A204.1 (cell line): Measurements from ENCODE around the gene CCDC150.
"Not testable (repeated sequence)": the region's sequence is repeated elsewhere in the genome, so short reads cannot be mapped to it uniquely, and the experiment has no call there.

Source experiments
- FAIRE-seq: peaks from 2 replicates; lab custom pipeline; 2012; peaks lifted over from hg19 to GRCh38; lab: Jason Lieb, UNC

Gene CCDC150

DNA sequence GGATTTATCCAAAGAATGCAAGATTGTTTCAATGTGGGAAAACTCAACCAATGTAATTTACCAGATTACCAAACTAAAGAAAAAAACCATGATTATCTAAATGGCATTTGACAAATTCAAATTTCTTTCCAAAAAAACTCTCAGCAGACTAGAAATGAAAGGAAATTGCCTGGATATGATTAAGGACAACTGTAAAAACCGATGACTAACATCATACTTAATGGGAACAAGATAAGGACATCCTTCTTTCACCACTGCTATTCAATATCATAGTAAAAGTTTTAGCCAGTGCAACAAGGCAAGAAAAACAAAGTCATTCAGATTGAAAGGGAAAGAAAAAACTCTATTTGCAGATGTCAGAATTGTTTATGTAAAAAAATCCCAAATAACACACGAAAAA lies 4.4 kb upstream of the CCDC150 start:
- FAIRE-seq, result no peak

DNA sequence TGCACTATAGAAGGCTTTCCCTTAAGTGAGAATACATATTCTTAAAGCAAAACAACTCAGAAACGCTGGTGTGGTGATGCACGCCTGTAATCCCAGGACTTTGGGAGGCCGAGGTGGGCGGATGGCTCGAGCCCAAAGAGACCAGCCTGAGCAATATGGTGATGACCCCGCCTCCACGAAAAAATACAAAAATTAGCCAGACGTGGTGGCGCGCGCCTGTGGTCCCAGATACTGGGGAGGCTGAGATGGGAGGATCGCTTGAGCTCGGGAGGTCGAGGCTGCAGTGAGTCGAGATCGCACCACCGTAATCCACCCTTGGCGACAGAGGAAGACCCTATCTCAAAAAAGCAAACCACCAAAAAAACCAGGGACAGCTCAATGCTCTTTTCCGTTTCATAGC lies 750 bp upstream of the CCDC150 start:
- no peak for FAIRE-seq

- FAIRE-seq, result no peak
Measured at GRCh38 chr2:196640031-196640548, 575 bp downstream of the CCDC150 start.

DNA sequence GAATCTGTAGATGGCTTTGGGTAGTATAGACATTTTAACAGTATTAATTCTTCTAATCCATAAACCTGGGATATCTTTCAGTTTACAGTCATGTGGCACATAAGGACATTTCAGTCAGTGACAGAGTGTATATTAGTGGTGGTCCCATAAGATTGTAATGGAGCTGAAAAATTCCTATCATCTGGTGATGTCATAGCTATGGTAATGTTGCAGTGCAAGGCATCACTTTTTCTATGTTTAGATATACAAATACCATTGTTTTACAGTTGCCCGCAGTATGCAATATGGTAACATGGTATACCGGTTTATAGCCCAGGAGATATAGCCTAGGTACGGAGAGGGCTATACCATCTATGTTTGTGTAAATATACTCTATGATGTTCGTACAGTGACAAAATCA lies 9.7 kb downstream of the CCDC150 start:
- no peak for FAIRE-seq

- no peak for FAIRE-seq
Measured at GRCh38 chr2:196651387-196652094, 12.0 kb downstream of the CCDC150 start.

DNA sequence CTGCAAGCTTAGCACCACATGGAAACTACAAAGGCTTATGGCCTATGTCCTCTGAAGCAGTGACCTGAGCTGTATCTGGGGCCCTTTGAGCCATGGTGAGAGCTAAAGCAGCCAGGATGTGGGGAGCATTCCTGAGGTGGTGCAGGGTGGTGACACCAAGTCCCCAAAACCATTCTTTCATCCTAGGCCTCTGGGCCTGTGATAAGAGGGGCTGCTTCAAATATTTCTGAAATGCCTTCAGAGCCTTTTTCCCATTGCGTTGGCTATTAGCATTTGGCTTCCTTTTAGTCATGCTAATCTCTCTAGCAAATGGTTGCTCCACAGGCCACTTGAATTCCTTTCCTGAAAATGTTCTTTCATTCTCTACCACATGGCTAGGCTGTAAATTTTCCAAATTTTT lies 13.4 kb downstream of the CCDC150 start:
- no peak for FAIRE-seq

GRCh38 chr2:196653843-196654242 lies 14.3 kb downstream of the CCDC150 start:
- no peak for FAIRE-seq

DNA sequence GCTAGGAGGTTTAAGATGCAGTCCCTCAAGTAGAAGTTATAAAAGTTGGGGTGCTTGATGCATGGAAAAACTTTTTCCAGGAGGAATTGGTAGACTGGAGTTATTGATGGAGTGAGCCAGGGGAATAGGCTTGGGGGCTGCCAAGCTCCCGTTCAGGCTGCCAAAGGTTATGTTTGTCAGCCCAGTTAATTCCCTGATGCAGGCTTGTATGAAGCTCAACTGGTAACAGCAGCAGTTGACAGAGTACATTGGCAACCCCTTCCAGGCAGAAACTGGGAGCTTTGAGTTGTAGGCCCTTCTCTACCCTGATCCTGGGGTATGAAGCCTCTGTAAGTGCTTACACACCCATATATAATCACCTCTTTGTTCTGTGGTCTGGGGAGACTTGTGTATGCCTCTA lies 16.2 kb downstream of the CCDC150 start:
- FAIRE-seq, result no peak

- FAIRE-seq, result no peak
Measured at GRCh38 chr2:196657333-196657732, 17.8 kb downstream of the CCDC150 start.

- FAIRE-seq, result no peak
Measured at GRCh38 chr2:196659844-196660243, 20.3 kb downstream of the CCDC150 start.

GRCh38 chr2:196660244-196660643 lies 20.7 kb downstream of the CCDC150 start:
- no peak for FAIRE-seq

DNA sequence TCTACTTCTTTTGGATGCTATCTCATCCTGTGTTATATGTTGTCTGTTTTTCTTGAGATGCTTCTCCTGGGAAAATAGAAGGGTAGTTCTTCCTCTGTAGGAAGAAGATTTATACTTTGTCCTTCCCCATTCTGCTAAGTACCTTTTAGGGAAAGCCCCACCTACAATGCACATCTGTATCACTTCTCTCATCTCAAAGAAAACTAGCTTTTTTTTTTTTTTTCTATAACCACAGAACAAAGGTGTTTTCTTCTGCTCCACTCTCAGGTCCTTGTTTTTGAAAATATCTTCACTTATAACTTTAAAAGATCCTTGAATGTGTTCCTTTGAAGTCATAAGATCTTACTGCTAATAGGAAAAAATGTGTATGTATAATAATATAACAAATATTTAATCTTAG lies 30.8 kb downstream of the CCDC150 start:
- FAIRE-seq, result no peak

- no peak for FAIRE-seq
Measured at GRCh38 chr2:196675963-196676362, 36.4 kb downstream of the CCDC150 start.

DNA sequence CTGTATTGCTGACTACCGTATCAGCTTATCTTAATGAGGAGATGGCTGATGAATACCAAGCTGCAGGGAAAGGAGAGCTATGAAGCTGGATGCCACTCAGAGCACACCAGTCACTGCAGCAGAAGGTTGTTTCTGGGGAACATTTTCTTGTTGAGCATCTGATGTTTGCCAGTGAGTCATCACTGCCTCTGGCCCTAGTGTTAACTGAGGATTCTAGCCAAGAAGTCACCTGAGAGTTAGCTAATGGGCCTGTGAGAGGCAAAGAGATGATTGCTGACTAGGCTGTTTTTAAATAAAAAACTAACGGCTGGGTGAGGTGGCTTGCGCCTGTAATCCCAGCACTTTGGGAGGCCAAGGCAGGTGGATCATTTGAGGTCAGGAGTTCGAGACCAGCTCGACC lies 37.9 kb downstream of the CCDC150 start:
- FAIRE-seq, result no peak

DNA sequence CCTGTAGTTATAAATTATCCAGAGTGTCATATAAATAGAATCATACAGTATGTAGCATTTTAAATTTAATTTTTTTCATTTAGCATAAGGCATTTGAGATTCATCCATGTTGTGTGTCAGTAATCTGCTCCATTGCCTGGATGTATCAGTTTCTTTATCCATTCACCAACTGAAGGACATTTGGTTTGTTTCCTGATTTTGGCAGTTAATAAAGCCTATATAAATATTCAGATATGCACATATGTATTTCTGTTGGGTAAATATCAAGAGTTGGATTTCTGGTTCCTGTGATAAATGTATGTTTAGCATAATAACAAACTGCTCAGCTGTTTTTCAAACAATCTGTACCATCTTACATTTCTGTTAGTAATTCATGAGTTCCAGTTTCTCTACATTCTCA lies 39.9 kb downstream of the CCDC150 start:
- FAIRE-seq, result no peak

GRCh38 chr2:196681510-196681909 lies 42.0 kb downstream of the CCDC150 start:
- FAIRE-seq, result no peak

GRCh38 chr2:196685792-196686191 lies 46.3 kb downstream of the CCDC150 start:
- no peak for FAIRE-seq

GRCh38 chr2:196686737-196687136 lies 47.2 kb downstream of the CCDC150 start:
- FAIRE-seq, result not testable (repeated sequence)

DNA sequence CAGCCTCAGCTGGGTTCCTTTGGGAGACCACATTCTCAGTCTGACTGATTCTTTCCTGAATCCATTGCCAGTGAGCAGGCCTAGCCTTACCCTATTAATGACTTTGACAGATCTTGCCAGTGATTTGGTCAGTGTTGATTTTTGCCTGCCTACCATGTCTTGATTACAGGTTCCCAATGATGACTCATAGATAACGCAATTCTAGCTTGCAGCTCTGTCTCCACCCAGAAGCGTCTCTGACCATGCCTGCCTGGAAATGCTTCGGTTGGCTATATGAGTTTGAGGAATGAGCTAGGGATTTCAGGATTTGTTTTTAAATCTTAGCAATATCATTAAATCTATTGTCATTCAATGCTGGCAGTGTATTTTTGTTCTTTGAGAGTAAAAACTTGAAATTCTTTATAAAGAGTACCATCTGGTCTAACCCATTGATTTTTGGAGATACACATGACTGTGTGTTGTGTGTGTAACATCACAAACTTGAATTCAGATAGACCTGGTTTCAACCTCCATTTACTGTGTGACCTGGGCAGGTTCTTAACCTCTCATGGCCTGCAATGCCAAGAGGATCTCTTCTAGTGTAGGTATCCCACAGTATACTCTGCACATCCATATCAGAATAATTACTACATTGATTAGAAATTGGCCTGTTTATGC lies 57.0 kb downstream of the CCDC150 start:
- no peak for FAIRE-seq

- no peak for FAIRE-seq
Measured at GRCh38 chr2:196697825-196698224, 58.3 kb downstream of the CCDC150 start.

DNA sequence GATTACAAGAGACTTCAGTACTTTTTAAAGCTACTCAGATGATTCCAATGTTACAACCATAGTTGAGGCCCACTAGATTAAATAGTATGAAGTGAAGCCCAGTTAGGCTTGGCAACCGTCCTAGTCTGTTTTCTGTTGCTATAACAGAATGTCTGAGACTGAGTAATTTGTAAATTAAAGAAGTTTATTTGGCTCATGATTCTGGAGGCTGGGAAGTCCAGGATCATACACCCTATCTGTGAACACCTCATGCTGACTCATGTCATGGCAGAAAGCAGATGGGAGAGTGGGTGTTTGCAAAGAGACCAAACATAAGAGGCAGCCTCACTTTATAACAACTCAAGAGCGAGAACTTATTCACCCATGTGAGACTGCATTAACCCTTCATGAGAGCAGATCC lies 63.1 kb downstream of the CCDC150 start:
- FAIRE-seq, result no peak

DNA sequence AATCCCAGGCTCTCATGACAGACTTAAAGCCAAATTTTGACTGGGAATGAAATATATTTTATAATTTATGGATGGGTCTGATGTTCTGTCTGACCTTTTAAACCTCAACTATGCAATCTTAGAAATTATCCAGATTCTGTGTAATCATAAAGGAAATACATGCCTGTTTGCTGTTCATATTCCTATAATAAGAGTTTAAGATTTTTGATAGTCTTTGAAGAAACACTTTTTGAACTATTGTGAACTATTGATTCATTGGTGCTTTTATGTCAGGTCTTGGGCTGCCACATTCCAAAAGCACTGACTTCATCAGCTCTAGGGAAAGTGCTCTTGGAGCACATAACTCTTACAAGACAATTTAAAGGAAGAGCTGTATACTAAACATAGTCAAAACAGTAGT lies 64.2 kb downstream of the CCDC150 start:
- no peak for FAIRE-seq

GRCh38 chr2:196710056-196710455 lies 70.5 kb downstream of the CCDC150 start:
- FAIRE-seq, result not testable (repeated sequence)

DNA sequence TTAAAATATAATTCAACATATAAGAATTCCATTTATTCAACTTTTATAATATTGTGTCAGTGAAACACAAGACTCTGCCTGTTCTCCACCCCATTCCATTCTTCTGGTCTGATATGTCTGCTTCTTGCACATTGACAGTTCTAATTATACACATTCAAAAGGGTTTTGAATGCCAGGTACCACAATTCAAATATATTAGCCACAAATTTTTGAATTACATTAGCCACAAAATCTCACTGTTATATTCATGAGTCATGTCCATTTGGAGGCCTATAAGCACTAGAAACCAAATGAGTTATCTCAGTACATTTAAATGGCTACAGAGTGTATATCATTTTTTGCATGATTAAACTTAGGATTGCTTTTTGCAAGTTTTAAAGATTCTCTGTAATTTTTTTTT lies 72.1 kb downstream of the CCDC150 start:
- no peak for FAIRE-seq
